NCI-H2081 (cell line): ENCODE data around the gene RRAS2.
"Not testable (repeated sequence)": the region's sequence is repeated elsewhere in the genome, so short reads cannot be mapped to it uniquely, and the experiment has no call there.

Experiments
- DNase-seq, 2 experiments: peaks; one replicate each; lab custom pipeline; 2025; lab: John Stamatoyannopoulos, UW

The RRAS2 gene

GRCh38 chr11:14255238-14255534 is 103.8 kb downstream of the RRAS2 start:
- DNase-seq: no peak

DNA sequence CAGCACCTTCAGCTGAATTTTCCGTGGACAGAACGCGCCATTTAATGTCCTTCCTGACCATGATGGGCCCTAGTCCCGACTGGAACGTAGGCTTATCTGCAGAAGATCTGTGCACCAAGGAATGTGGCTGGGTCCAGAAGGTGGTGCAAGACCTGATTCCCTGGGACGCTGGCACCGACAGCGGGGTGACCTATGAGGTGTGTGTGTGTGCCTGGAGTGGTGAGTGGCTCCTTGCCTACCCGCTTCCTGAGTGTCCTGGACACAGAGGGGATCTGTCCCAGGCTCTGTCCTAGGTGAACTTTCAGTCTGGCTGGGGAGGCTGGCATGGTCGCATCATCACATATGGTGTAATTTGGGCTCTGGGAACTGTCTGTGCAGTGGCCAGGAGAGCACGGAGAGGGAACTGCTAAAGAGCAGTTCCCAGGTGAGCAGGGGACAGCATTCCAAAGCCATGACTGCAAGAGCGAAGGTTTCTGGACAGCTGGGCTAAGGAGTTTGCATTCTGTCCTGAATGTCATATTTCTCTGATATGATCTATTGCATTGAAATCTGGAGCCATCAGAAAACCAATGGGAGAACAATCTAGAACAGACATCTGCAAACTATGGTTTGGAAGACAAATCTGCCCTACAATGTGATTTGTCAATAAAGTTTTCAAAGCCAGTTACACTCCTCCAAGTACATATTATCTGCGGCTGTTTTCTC is 104.3 kb downstream of the RRAS2 start:
- no peak for DNase-seq

GRCh38 chr11:14253840-14254239 is 105.1 kb downstream of the RRAS2 start:
- DNase-seq: no peak

DNA sequence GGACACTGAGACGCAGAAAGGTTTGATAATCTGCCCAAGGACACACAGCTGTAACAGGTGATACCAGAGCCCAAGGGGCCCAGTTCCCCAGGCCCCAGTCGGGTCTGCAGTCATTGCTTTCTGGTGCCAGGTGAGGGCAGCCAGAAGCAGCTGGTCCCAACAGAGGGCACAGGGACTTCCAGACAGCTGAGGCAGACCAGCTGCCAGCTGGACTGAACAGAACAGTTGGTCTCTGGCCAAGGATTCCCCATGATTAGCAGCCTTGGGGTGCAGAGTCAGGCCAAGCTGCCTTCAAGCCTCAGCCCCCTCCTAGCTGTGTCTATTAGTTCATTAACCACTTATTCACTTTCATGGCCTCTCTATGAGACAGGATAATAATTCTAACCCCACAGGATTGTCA is 105.6 kb downstream of the RRAS2 start:
- DNase-seq: no peak

GRCh38 chr11:14252501-14252900 is 106.5 kb downstream of the RRAS2 start:
- not testable (repeated sequence) for DNase-seq

GRCh38 chr11:14251754-14252153 is 107.2 kb downstream of the RRAS2 start:
- DNase-seq: no peak

DNA sequence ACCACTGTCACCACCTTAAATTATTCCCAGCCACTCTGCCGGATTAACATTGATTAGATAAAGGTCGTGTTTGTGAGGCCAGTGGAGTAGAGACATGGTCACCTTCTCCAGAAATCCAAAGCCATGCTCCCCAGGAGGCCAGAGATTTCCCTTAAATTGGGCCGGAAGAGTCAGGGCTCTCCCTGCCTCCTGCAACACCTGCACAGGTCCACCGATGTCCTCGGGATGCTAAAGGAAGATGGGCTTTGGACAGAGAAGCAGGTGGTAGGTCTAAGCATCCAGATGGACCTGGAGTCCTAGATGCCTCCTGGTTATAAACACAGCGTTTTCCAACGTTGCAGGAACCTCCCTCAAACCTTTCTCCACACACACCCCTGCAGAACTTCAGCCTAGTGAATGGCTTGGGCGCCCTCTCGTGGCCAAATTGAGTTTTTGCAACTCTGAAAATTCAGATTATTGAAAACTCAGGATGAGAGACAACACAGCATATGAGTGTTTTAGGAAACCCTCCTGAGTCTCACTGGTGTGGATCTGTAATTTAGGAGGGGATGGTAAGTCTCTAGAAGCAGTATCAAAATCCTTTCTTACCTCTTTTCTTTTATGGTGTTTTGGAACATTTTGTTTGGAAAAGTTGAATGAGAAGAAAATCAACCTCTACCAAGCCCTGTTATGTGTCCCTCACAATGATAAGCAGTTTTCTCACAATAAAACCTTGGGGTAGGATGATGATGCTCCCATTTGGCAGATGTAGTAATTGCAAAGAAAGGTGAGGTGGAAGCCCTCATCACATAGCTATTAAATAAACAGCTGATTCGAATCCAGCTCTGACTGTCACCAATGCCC is 109.6 kb downstream of the RRAS2 start:
- peak; percentile 66 to 67 for DNase-seq

GRCh38 chr11:14248580-14248981 is 110.4 kb downstream of the RRAS2 start:
- no peak for DNase-seq

DNA sequence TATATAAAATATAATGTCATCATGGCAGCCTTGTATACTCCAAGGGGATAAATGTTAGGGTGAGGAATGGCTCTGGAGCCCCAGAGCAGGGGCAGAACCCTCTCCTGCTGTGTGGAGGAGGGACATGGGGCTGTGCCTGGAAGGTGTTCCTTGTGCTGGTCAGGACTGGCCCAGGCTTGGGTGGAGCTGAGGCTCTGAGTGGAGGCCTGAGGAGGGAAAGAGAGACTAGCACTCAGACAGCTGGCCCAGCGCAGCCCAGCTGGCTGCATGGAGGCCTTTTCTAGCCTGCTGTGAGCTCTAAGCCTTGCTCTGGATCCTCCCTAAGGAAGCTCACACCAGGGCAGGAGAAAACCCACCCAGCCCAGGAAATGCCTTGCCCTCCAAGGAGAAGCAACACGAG is 113.5 kb downstream of the RRAS2 start:
- DNase-seq: no peak

GRCh38 chr11:14244926-14245325 is 114.1 kb downstream of the RRAS2 start:
- DNase-seq: no peak

DNA sequence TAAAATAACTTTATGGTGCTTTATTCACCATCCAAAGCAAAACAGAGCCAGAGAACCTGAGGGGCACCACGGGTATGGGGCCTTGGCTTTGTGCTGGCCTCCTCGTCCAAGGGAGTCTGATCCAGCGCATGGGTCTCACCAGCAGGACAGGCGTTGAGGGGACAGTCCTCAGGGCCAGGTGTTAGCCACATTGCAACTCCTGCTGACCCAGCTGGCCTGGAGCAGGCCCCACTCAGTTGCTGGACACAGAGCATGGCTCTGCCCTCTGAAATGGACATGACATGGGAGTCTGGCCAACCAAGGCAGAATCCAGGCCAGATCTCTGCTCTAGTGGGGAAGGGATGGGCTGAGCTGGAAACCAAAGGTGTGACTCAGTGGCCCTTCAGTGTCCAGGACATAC is 116.2 kb downstream of the RRAS2 start:
- DNase-seq: no peak

DNA sequence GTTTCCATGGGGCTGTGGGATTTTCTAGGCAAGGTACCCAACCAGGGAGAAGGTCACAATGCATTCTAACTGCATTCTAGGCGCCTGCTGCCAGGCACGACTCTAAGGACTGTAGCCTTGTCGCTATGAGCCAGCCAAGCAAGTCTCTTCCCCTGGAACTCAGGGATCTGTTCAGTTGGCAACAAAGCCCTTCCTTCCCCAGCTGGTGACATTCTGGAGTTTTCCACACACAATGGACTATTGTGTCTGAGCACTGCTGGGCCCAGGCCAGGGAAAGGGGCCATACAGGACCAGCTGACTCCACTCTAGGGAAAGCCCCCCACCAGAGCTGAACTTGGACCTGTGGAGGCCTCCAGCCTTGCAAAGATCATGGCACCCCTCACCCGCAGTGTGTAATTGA is 116.8 kb downstream of the RRAS2 start:
- DNase-seq: no peak

- DNase-seq: no peak
Measured at GRCh38 chr11:14240951-14241350, 118.0 kb downstream of the RRAS2 start.

GRCh38 chr11:14240221-14240620 is 118.8 kb downstream of the RRAS2 start:
- no peak for DNase-seq

- no peak for DNase-seq
Measured at GRCh38 chr11:14237444-14237961, 121.5 kb downstream of the RRAS2 start.

- no peak for DNase-seq
Measured at GRCh38 chr11:14235701-14236100, 123.3 kb downstream of the RRAS2 start.

DNA sequence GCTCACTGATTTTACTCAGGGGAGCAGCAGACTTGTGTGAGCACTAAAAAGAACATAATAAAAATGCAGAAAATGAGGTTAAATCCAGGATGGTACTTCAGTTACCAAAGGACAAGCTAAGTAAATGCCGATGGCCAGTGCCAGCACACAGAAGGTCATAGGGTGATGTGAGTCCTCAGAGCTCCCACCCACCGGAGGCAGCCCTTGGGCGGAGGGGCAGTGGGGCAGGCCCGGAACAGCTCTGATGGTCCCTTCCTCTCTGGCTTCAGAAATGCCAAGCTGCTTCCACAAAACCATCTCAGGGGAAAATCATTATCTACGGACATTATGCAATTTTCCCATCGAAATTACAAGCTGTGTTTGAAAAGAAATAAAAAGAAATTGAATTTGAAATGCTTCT is 124.5 kb downstream of the RRAS2 start:
- DNase-seq: no peak

- no peak for DNase-seq
Measured at GRCh38 chr11:14232652-14233051, 126.3 kb downstream of the RRAS2 start.

GRCh38 chr11:14230407-14230806 is 128.6 kb downstream of the RRAS2 start:
- DNase-seq: no peak

- no peak for DNase-seq
Measured at GRCh38 chr11:14229472-14229871, 129.5 kb downstream of the RRAS2 start.

DNA sequence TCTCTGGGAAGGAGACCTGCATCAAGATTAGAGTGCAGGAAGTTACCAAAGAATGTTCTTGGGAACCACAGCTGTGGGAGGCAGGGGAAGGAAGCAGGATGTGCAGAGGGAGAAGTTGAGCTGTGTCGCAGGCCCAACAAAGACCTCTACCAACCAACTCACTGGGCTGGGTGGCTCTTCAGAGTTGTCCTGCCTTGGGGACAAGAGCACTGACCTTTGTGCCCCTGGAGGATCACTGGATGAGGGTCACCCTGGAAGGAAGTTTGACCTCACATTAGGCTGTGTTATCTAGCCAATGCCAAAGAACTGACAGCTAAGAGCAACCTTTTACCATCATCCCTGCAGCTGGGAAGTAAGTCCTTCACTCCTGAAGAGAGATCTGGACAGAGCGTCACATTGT is 130.6 kb downstream of the RRAS2 start:
- no peak for DNase-seq
